HG02973 (cell line): ENCODE results near the gene SEMA3A.
"Not testable (repeated sequence)": the region's sequence is repeated elsewhere in the genome, so short reads cannot be mapped to it uniquely, and the experiment has no call there.

ENCODE experiments used
- ATAC-seq: cut with Tn5 transposase; IDR thresholded peaks from one replicate; pipeline ENCODE4 v1.9.1; 2021; ENCODE audit warnings: moderate library complexity; ENCODE audit not compliant: unreplicated experiment

The SEMA3A gene

GRCh38 chr7:84194484-84195271, at the start of gene SEMA3A:
TSS of gene SEMA3A (minus strand) at chr7:84194789. CDS start at chr7:84194586, 203 bp downstream.
- no peak for ATAC-seq

DNA sequence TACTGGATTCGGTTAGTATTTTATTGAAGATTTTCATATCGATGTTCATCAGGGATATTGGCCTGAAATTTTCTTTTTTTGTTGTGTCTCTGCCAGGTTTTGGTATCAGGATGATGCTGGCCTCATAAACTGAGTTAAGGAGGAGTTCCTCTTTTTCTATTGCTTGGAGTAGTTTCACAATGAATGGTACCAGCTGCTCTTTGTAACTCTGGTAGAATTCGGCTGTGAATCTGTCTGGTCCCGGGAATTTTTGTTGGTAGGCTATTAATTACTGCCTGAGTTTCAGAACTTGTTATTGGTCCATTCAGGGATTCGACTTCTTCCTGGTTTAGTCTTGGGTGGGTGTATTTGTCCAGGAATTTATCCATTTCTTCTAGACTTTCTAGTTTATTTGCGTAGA, 48.4 kb upstream of the SEMA3A start:
- not testable (repeated sequence) for ATAC-seq

- no peak for ATAC-seq
These were observed 44.0 kb upstream of the SEMA3A start for GRCh38 chr7:84238596-84238995.

- no peak for ATAC-seq
These were observed 43.1 kb upstream of the SEMA3A start for GRCh38 chr7:84237533-84238173.

- ATAC-seq = no peak
These were observed 41.8 kb upstream of the SEMA3A start for GRCh38 chr7:84236398-84236797.

- no peak for ATAC-seq
These were observed 38.1 kb upstream of the SEMA3A start for GRCh38 chr7:84232646-84233045.

DNA sequence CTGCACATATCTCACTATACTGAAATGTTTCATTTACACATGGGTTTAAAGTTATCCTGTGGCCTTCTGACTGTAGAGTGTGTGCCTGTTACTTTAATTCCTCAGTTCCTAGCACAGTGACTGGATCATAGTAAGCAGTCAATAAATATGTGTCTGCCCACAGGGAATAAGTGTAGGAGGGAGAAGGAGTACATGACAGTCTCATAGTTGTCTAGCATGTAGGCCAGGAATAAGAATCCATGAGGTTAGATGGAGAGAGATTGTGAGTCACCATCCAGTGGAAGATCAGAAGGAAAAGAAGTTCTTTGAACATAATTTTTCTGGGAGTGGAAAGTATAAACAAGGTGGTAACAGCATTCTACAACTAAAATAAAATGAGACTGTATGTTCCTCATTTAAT, 36.6 kb upstream of the SEMA3A start:
- no peak for ATAC-seq

- ATAC-seq = no peak
These were observed 35.9 kb upstream of the SEMA3A start for GRCh38 chr7:84230491-84230890.

DNA sequence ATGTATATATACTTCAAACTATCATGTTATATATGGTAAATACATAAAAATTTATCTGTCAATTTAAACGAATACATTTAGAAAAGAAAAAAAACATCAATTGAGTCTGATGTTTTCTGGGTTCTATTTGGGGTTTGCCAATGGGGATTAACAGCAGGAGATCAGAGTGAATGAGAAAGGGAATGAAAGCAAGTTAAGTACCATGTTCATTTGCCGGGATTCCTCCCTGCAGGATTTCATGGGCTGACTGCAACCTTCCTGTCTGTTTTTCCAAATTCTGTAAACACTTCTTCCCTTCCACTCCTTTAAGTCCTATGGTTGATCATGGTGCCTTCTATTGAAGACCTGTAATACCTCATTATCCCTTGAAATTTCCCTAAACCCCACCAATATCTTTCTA, 33.9 kb upstream of the SEMA3A start:
- ATAC-seq = no peak

DNA sequence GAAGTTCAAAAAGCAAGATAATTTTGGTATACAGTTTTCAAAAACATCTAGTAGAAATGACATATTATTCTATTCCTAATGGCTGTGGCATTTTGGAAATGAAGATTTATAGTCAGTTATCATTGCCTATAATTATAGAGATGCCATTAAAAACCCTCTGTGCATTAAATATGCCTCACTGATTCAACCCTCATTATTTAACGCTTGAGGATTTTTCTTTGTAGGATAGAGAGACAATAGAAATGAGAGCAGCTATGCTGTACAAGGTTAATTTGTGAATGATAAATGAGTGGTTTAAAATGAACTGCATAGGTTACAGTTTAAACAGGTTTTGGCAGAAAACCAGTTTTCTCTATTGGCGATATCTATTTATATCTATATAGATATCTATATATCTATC, 32.2 kb upstream of the SEMA3A start:
- no peak for ATAC-seq

DNA sequence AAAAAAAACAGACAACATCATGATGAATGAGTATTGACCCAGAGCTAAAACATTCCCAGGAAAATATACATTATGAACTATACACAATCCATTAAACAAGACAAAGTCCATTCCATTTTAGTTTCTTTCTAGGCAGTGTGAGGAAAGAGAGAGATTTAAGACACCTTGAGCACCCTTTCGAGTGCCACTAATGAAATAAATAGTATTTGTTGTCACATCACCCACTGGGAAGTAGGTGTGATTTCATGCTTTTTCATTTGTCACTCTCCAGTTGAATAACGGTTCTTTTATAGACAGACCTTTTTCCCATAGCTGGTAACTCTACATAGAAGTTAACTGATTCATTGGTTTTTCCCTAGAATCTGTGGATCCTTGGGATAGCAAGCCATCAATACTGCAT, 29.9 kb upstream of the SEMA3A start:
- ATAC-seq = no peak

DNA sequence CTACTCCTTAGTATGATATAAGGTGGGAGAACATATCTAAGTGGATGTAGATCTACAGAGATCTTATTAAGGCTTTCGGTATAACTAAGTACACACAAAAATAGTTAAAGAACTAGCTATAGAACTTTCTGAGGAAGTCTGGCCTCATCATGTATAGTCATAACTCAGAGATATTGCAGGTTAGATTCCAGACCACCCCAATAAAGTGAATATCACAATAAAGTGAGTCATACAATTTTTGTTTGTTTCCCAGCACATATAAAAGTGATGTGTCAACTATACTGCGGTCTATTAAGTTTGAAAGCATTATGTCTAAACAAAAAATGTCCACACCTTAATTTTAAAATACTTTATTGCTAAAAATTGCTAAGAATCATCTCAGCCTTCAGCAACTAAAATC, 24.7 kb upstream of the SEMA3A start:
- ATAC-seq = no peak

- ATAC-seq = no peak
These were observed 24.1 kb upstream of the SEMA3A start for GRCh38 chr7:84218681-84219080.

DNA sequence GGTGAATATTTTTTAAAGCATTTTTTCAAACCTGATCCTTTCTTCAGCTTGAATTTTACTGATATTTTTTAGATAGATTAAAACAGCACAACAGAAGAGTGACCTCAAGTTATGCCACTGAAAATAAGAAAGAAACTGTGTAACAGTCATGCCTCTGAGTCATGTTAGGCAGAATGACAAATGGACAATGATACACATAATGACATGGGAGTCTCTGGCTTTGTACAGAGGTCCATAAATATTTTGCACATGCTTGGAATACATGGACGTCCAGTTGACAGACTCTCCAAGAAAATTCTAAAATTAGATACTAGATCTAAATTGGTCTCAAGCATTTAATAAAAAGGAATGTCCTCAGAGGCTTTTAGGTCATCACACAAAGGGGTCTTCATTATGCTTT, 21.9 kb upstream of the SEMA3A start:
- ATAC-seq = no peak

DNA sequence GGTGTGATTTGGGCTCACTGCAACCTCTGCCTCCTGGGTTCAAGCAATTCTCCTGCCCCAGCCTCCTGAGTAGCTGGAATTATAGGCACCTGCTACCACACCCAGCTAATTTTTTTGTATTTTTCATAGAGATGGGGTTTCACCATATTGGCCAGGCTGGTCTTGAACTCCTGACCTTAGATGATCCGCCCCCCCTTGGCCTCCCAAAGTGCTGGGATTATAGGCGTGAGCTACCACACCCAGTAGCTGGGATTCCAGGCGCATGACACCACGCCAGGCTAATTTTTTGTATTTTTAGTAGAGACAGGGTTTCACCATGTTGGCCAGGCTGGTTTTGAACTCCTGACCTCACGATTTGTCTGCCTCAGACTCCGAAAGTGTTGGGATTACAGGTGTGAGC, 20.2 kb upstream of the SEMA3A start:
- not testable (repeated sequence) for ATAC-seq

GRCh38 chr7:84210301-84210700, 15.7 kb upstream of the SEMA3A start:
- ATAC-seq = no peak

GRCh38 chr7:84209006-84209405, 14.4 kb upstream of the SEMA3A start:
- ATAC-seq = no peak

GRCh38 chr7:84207615-84208014, 13.0 kb upstream of the SEMA3A start:
- ATAC-seq = no peak

DNA sequence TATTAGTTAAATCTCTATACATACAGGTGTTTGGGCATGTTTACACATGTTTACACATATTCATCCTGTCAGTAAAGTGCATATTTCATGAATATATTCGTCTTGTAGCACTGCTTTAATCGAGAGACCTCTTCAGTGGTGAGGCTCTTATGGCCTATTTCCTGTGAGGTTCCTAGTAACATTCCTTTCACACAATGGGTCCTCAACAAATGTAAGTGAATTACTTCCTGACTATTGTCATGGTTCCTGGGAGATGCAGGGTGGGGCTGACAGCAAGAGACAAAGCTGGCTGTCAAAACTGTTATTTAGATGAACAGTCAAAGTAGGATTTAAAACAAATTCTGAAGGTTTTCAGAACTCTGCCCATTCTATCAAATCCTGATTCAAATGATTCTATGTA, 12.4 kb upstream of the SEMA3A start:
- ATAC-seq = no peak

DNA sequence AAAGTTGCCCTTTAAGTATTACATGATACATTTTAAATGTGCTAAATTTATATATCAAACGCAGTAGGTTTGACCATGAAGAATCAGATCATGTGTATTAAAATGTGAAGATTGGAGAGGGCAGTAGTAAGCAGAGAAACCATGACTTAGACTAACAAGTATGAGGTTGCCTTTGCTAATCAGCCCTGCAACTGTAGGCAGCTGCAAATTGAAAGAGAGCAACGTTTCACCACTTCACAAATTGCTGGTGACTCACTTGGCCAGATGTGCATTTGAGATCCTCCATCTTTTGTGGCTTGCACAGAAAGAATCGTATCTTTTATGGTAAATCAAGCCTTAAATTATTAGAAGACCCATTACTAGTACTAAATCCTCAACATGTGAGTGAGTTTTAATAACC, 10.1 kb upstream of the SEMA3A start:
- no peak for ATAC-seq

DNA sequence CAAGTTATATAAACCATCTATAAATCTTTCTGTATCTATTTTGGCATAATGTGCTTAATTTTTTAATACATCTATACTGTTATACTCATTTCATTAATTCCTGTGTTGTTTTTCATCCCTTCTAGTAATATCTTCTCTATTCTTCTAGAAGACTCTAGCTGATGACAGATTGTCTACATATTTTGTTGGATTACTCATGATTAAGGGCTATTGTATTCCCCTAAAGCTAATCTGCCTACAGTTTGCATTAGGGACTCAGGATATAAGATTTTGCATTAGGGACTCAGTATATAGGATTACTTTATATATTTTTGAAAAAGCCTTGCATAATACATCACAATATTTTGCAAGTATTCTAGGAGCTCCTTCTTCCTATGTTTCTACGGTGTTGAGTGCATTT, 8.3 kb upstream of the SEMA3A start:
- no peak for ATAC-seq

DNA sequence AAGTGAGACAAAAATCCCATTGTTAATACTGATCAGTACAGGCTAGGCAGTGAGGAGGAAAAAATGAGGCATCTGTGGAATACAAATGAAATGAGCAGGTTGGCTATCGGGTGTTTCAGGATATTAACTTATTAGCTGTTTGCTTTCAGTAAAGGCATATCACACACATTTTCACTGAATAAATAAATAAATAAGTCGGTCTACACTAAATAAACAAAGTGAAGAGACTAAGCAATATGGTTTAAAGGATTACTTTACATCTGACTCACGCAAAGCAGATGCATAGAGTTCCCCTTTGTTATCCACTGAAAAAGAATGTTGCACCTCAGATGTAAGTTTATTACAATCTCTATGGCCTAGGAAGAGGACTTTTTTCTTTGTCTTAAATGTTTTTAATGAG, 6.3 kb upstream of the SEMA3A start:
- ATAC-seq = no peak

GRCh38 chr7:84199216-84199615, 4.6 kb upstream of the SEMA3A start:
- no peak for ATAC-seq
